Suprapubic skin (tissue), 4 donors: Measurements from ENCODE around the gene ZNF148. TPM values are rescaled to one million over a fixed set of nuclear protein-coding genes. Genes with fewer than 3 reads are reported as not detected.
A peak's percentile ranks its signal among the peaks of the same experiment; 100 is the strongest.

ENCODE experiments used
- DNase-seq, 2 donors: peaks; one replicate each; pipeline ENCODE4 v3.0.0-alpha.2; 2019; ENCODE audit warnings: low spot score in 2 of 2
- H3K27ac ChIP-seq: fragments of 200-600 bp; sonication (generic); one replicate; pipeline ENCODE4 v1.5.1; 2019
- H3K27me3 ChIP-seq: fragments of 200-600 bp; sonication (generic); one replicate; pipeline ENCODE4 v1.5.1; 2019
- H3K36me3 ChIP-seq: fragments of 200-600 bp; sonication (generic); one replicate; pipeline ENCODE4 v1.5.1; 2019
- H3K4me1 ChIP-seq: fragments of 200-600 bp; sonication (generic); one replicate; pipeline ENCODE4 v1.5.1; 2019
- H3K4me3 ChIP-seq: fragments of 200-600 bp; sonication (generic); one replicate; pipeline ENCODE4 v1.5.1; 2019; ENCODE audit warnings: mild to moderate bottlenecking
- H3K9me3 ChIP-seq: fragments of 200-600 bp; sonication (generic); one replicate; pipeline ENCODE4 v1.5.1; 2019
- CTCF ChIP-seq, 2 donors: fragments of 200-600 bp in 1 of 2; fragments of 450-650 bp in 1 of 2; sonication (generic) in 1 of 2; IDR thresholded peaks; one replicate each; pipeline ENCODE4 v1.5.1; 2016 to 2019; ENCODE audit warnings: antibody characterized with exemption in 2 of 2, mild to moderate bottlenecking in 1 of 2, moderate library complexity in 1 of 2
- EP300 ChIP-seq: sonication (generic); formaldehyde crosslinking; IDR thresholded peaks from one replicate; pipeline ENCODE4 v1.6.1; 2017; ENCODE audit warnings: antibody characterized with exemption
- POLR2A ChIP-seq, 2 donors: fragments of 450-650 bp; IDR thresholded peaks; one replicate each; pipeline ENCODE4 v1.6.1; 2017; ENCODE audit warnings: antibody characterized with exemption in 2 of 2, mild to moderate bottlenecking in 2 of 2, moderate library complexity in 2 of 2
- POLR2AphosphoS5 ChIP-seq, 3 donors: sonication (generic); formaldehyde crosslinking; IDR thresholded peaks; one replicate each; pipeline ENCODE4 v1.6.1; 2017; ENCODE audit warnings: antibody characterized with exemption in 3 of 3
- WGBS: methylation state at CpG from one replicate; pipeline ENCODE4 v1.1.5; 2018; 5-methylcytosine and 5-hydroxymethylcytosine counted together
- total RNA-seq, 4 donors: library from RNA; depleted of rRNA; stranded (reverse); fragments of >200 nt; gene quantifications; one replicate each; pipeline ENCODE4 v1.1.0, GENCODE V29; 2016

The ZNF148 gene
- total RNA-seq, 4 donors from 2014 or later, result 16.5 to 30.0 (median 20.3) TPM

GRCh38 chr3:125219261-125219701 lies 155.8 kb downstream of the ZNF148 start:
- Histone ChIP-seq H3K4me3 (no peak overlapping the region), H3K27ac (no peak overlapping the region), H3K27me3 (peaks cover 1% of the 10 kb centered on the region), H3K9me3 (no peaks in the 10 kb centered on the region), H3K36me3 (no peaks in the 10 kb centered on the region), H3K4me1 (no peaks in the 10 kb centered on the region)
- WGBS, result 61% methylated on average over 8 of the region's 8 CpGs
- TF ChIP-seq CTCF (IDR thresholded peaks at IDR 0.05) (no peak), POLR2AphosphoS5 (IDR thresholded peaks at IDR 0.05) (no peak), POLR2A (IDR thresholded peaks at IDR 0.05) (no peak), EP300 (no peak)
- no peak for DNase-seq

- DNase-seq, result no peak
- 53% methylated on average over 3 of the region's 3 CpGs for WGBS
- Histone ChIP-seq H3K4me1 (peaks cover 18% of the 10 kb centered on the region), H3K9me3 (no peaks in the 10 kb centered on the region), H3K27ac (no peak overlapping the region), H3K27me3 (peaks cover 25% of the 10 kb centered on the region), H3K4me3 (no peak overlapping the region), H3K36me3 (no peaks in the 10 kb centered on the region)
- TF ChIP-seq POLR2AphosphoS5 (IDR thresholded peaks at IDR 0.05) (no peak), POLR2A (IDR thresholded peaks at IDR 0.05) (no peak), EP300 (no peak), CTCF (IDR thresholded peaks at IDR 0.05) (no peak)
Measured at GRCh38 chr3:125214738-125215137, 160.4 kb downstream of the ZNF148 start.

- peaks cover 26% of the 10 kb centered on the region for H3K27me3 ChIP-seq
- no peak overlapping the region for H3K27ac ChIP-seq
- TF ChIP-seq POLR2A (IDR thresholded peaks at IDR 0.05) (no peak), CTCF (IDR thresholded peaks at IDR 0.05) (no peak), POLR2AphosphoS5 (IDR thresholded peaks at IDR 0.05) (no peak), EP300 (no peak)
- H3K36me3 ChIP-seq, result no peaks in the 10 kb centered on the region
- DNase-seq, result no peak
- H3K9me3 ChIP-seq, result no peaks in the 10 kb centered on the region
- 74% methylated on average over 7 of the region's 7 CpGs for WGBS
- H3K4me1 ChIP-seq, result peaks cover 18% of the 10 kb centered on the region
- H3K4me3 ChIP-seq, result no peak overlapping the region
Measured at GRCh38 chr3:125213946-125214542, 161.1 kb downstream of the ZNF148 start.

GRCh38 chr3:125213364-125213755 lies 161.8 kb downstream of the ZNF148 start:
- H3K4me1 ChIP-seq, result peaks cover 18% of the 10 kb centered on the region
- H3K36me3 ChIP-seq, result no peaks in the 10 kb centered on the region
- no peak overlapping the region for H3K27ac ChIP-seq
- H3K9me3 ChIP-seq, result no peaks in the 10 kb centered on the region
- no peak for DNase-seq
- 71% methylated on average over 4 of the region's 4 CpGs for WGBS
- peaks cover 27% of the 10 kb centered on the region for H3K27me3 ChIP-seq
- TF ChIP-seq POLR2AphosphoS5 (IDR thresholded peaks at IDR 0.05) (no peak), CTCF (IDR thresholded peaks at IDR 0.05) (no peak), EP300 (no peak), POLR2A (IDR thresholded peaks at IDR 0.05) (no peak)
- no peak overlapping the region for H3K4me3 ChIP-seq

- Histone ChIP-seq H3K9me3 (no peaks in the 10 kb centered on the region), H3K36me3 (no peaks in the 10 kb centered on the region), H3K27me3 (peaks cover 27% of the 10 kb centered on the region), H3K4me1 (peaks cover 18% of the 10 kb centered on the region), H3K27ac (no peak within 1 kb of the TSS), H3K4me3 (peak within 1 kb of the TSS; percentile 63)
- no peak for DNase-seq
- 25% methylated on average over 15 of the region's 55 CpGs for WGBS
- TF ChIP-seq POLR2AphosphoS5 (IDR thresholded peaks at IDR 0.05), result no peak
- TF ChIP-seq POLR2A (IDR thresholded peaks at IDR 0.05), result no peak
- no peak for TF ChIP-seq CTCF (IDR thresholded peaks at IDR 0.05)
- TF ChIP-seq EP300, result no peak
Measured at GRCh38 chr3:125212509-125213363, 162.4 kb downstream of the ZNF148 start, which contains the start of gene SLC12A8. SLC12A8 (minus strand) TSS chr3:125212748; CDS start chr3:125211349, 1,399 bp downstream.
